Measurements from ENCODE around the gene ATXN2.

GRCh38 chr12:111578276-111578970 is 20.7 kb downstream of the ATXN2 start:
- no peak for TF ChIP-seq CTCF (conservative IDR thresholded peaks at IDR 0.05)
- no peak for TF ChIP-seq EZH2 (IDR thresholded peaks at IDR 0.05; ENCODE audit: low read depth)
